DOHH2 (cell line): ENCODE measurements around the gene HHLA2.

Experiments
- H3F3A ChIP-seq: fragments of 200-600 bp; sonication (generic), shearing (Covaris generic); 2 replicates; pipeline ENCODE4 v1.6.0; 2016; ENCODE audit warnings: antibody characterized with exemption, mild to moderate bottlenecking; ENCODE audit not compliant: control insufficient read depth, insufficient read depth
- H3K27ac ChIP-seq: fragments of 200-600 bp; sonication (generic); 2 replicates; pipeline ENCODE4 v1.5.1; 2014; ENCODE audit warnings: low read depth, mild to moderate bottlenecking, low read length, moderate library complexity
- H3K27me3 ChIP-seq: fragments of 200-600 bp; sonication (generic); 2 replicates; pipeline ENCODE4 v1.6.1; 2014; ENCODE audit warnings: mild to moderate bottlenecking, low read length, mixed read lengths; ENCODE audit not compliant: control insufficient read depth
- H3K36me3 ChIP-seq: fragments of 200-600 bp; sonication (generic); 2 replicates; pipeline ENCODE4 v1.6.1; 2014; ENCODE audit warnings: mild to moderate bottlenecking, low read length, moderate library complexity, mixed read lengths; ENCODE audit not compliant: control insufficient read depth
- H3K4me1 ChIP-seq: fragments of 200-600 bp; sonication (generic); 2 replicates; pipeline ENCODE4 v1.6.1; 2014; ENCODE audit warnings: mild to moderate bottlenecking, low read length, mixed read lengths; ENCODE audit not compliant: control insufficient read depth
- H3K4me2 ChIP-seq: fragments of 200-600 bp; sonication (generic); 2 replicates; pipeline ENCODE4 v1.6.0; 2014; ENCODE audit warnings: mild to moderate bottlenecking, low read length, moderate library complexity
- H3K4me3 ChIP-seq: fragments of 200-600 bp; sonication (generic); 2 replicates; pipeline ENCODE4 v1.5.1; 2014; ENCODE audit warnings: mild to moderate bottlenecking, low read length, mixed read lengths
- H3K79me2 ChIP-seq: fragments of 200-600 bp; sonication (generic); 2 replicates; pipeline ENCODE4 v1.6.1; 2014; ENCODE audit warnings: mild to moderate bottlenecking, low read length, mixed read lengths; ENCODE audit not compliant: control insufficient read depth
- H3K9me2 ChIP-seq: fragments of 200-600 bp; sonication (generic); replicated peaks from 2 replicates; pipeline ENCODE4 v1.6.1; 2014; ENCODE audit warnings: mild to moderate bottlenecking, low read length, mixed read lengths; ENCODE audit not compliant: control insufficient read depth
- H3K9me3 ChIP-seq: fragments of 200-600 bp; sonication (generic); 2 replicates; pipeline ENCODE4 v1.6.1; 2014; ENCODE audit warnings: antibody characterized with exemption, low read length, mixed read lengths; ENCODE audit not compliant: control insufficient read depth, insufficient read depth
- H4K20me1 ChIP-seq: fragments of 200-600 bp; sonication (generic); 2 replicates; pipeline ENCODE4 v1.6.0; 2014; ENCODE audit warnings: low read depth, mild to moderate bottlenecking, antibody characterized with exemption, low read length, moderate library complexity; ENCODE audit not compliant: control insufficient read depth, insufficient read depth
- CTCF ChIP-seq: fragments of 200-600 bp; sonication (generic); IDR thresholded peaks from one replicate; pipeline ENCODE4 v1.5.1; 2014; ENCODE audit warnings: antibody characterized with exemption, mild to moderate bottlenecking, low read depth, low read length; ENCODE audit not compliant: poor library complexity, severe bottlenecking
- EZH2phosphoT487 ChIP-seq: fragments of 200-600 bp; sonication (generic); IDR thresholded peaks from 2 replicates; pipeline ENCODE4 v1.6.1; 2017; ENCODE audit warnings: borderline replicate concordance, mild to moderate bottlenecking, antibody characterized with exemption, low read length, moderate library complexity, mixed read lengths

HHLA2 gene

GRCh38 chr3:108280476-108280875 lies 15.9 kb upstream of the HHLA2 start:
- H3K27me3 ChIP-seq, result no peaks in the 10 kb centered on the region
- no peak for TF ChIP-seq CTCF
- TF ChIP-seq EZH2phosphoT487, result no peak
- no peak overlapping the region for H3K4me3 ChIP-seq
- H3K9me3 ChIP-seq, result peaks cover 14% of the 10 kb centered on the region; the same call in 1 of the 2 replicates
- no peaks in the 10 kb centered on the region for H3K4me1 ChIP-seq
- no peaks in the 10 kb centered on the region for H3K36me3 ChIP-seq
- H4K20me1 ChIP-seq, result no peaks in the 10 kb centered on the region
- H3K79me2 ChIP-seq, result no peaks in the 10 kb centered on the region
- no peak overlapping the region for H3K4me2 ChIP-seq
- H3F3A ChIP-seq, result no peaks in the 10 kb centered on the region
- H3K27ac ChIP-seq, result no peak overlapping the region
- H3K9me2 ChIP-seq, result no peaks in the 10 kb centered on the region

GRCh38 chr3:108281670-108282069 lies 14.7 kb upstream of the HHLA2 start:
- Histone ChIP-seq H3K9me3 (peaks cover 14% of the 10 kb centered on the region; the same call in 1 of the 2 replicates), H4K20me1 (no peaks in the 10 kb centered on the region), H3K9me2 (no peaks in the 10 kb centered on the region), H3K4me2 (no peak overlapping the region), H3K27ac (no peak overlapping the region), H3F3A (no peaks in the 10 kb centered on the region), H3K27me3 (no peaks in the 10 kb centered on the region), H3K79me2 (no peaks in the 10 kb centered on the region), H3K36me3 (no peaks in the 10 kb centered on the region), H3K4me1 (no peaks in the 10 kb centered on the region), H3K4me3 (no peak overlapping the region)
- TF ChIP-seq EZH2phosphoT487 (no peak), CTCF (no peak)

- H4K20me1 ChIP-seq, result no peaks in the 10 kb centered on the region
- H3F3A ChIP-seq, result no peaks in the 10 kb centered on the region
- H3K27ac ChIP-seq, result no peak overlapping the region
These were observed 13.3 kb upstream of the HHLA2 start for GRCh38 chr3:108283006-108283405.

More at GRCh38 chr3:108283006-108283405, 13.3 kb upstream of the HHLA2 start:
- H3K27me3 ChIP-seq, result no peaks in the 10 kb centered on the region
- TF ChIP-seq EZH2phosphoT487 (no peak), CTCF (no peak)
- no peaks in the 10 kb centered on the region for H3K4me1 ChIP-seq
- H3K9me2 ChIP-seq, result no peaks in the 10 kb centered on the region
- H3K4me2 ChIP-seq, result no peak overlapping the region
- H3K4me3 ChIP-seq, result no peak overlapping the region
- H3K36me3 ChIP-seq, result no peaks in the 10 kb centered on the region
- no peaks in the 10 kb centered on the region for H3K79me2 ChIP-seq
- H3K9me3 ChIP-seq, result peaks cover 12% of the 10 kb centered on the region; the same call in 1 of the 2 replicates
